HG03103 (cell line): ENCODE data around the gene CHCHD6.

ENCODE experiments used
- ATAC-seq: cut with Tn5 transposase; IDR thresholded peaks from one replicate; pipeline ENCODE4 v1.9.1; 2021; ENCODE audit warnings: low read depth; ENCODE audit not compliant: unreplicated experiment

CHCHD6 gene

GRCh38 chr3:126934991-126935390 lies 231.0 kb downstream of the CHCHD6 start:
- ATAC-seq = no peak

- no peak for ATAC-seq
These were observed 231.9 kb downstream of the CHCHD6 start for GRCh38 chr3:126935756-126936509.

- no peak for ATAC-seq
These were observed 232.9 kb downstream of the CHCHD6 start for GRCh38 chr3:126936853-126937425.

GRCh38 chr3:126937533-126937932 lies 233.5 kb downstream of the CHCHD6 start:
- ATAC-seq = no peak

- no peak for ATAC-seq
These were observed 233.9 kb downstream of the CHCHD6 start for GRCh38 chr3:126937973-126938372.

GRCh38 chr3:126938520-126939337 lies 234.7 kb downstream of the CHCHD6 start:
- ATAC-seq = no peak

GRCh38 chr3:126939338-126939718 lies 235.3 kb downstream of the CHCHD6 start:
- no peak for ATAC-seq

- no peak for ATAC-seq
These were observed 235.7 kb downstream of the CHCHD6 start for GRCh38 chr3:126939733-126940132.

GRCh38 chr3:126941721-126942270 lies 237.8 kb downstream of the CHCHD6 start:
- ATAC-seq = no peak

- ATAC-seq = no peak
These were observed 240.3 kb downstream of the CHCHD6 start for GRCh38 chr3:126944089-126944965.

GRCh38 chr3:126945171-126945721 lies 241.2 kb downstream of the CHCHD6 start:
- ATAC-seq = no peak

GRCh38 chr3:126945891-126946290 lies 241.9 kb downstream of the CHCHD6 start:
- ATAC-seq = no peak

- ATAC-seq = no peak
These were observed 242.4 kb downstream of the CHCHD6 start for GRCh38 chr3:126946405-126946804.

GRCh38 chr3:126947429-126947828 lies 243.4 kb downstream of the CHCHD6 start:
- no peak for ATAC-seq

- no peak for ATAC-seq
These were observed 245.0 kb downstream of the CHCHD6 start for GRCh38 chr3:126948980-126949535.

GRCh38 chr3:126951561-126951960 lies 247.5 kb downstream of the CHCHD6 start:
- ATAC-seq = no peak

- ATAC-seq = no peak
These were observed 248.4 kb downstream of the CHCHD6 start for GRCh38 chr3:126952261-126952982.

- no peak for ATAC-seq
These were observed 249.1 kb downstream of the CHCHD6 start for GRCh38 chr3:126952983-126953660.
